HepG2 (cell line): ENCODE results near the gene PRRT1. TPM values are rescaled to one million over a fixed set of nuclear protein-coding genes. Genes with fewer than 3 reads are reported as not detected.

Experiments used
- MAZ ChIP-seq, 2 experiments: sonication (generic) in 1 of 2; formaldehyde crosslinking in 1 of 2; IDR thresholded peaks; 2 replicates each; pipeline versions ENCODE4 v1.5.0 to v1.6.1; 2012 to 2020; ENCODE audit warnings: low read depth in 2 of 2, mild to moderate bottlenecking in 2 of 2, borderline replicate concordance in 1 of 2, improper control_type of control experiment in 1 of 2, low read length in 1 of 2, missing genetic modification reagents in 1 of 2, moderate library complexity in 1 of 2
- NFKB2 ChIP-seq: sonication (generic); formaldehyde crosslinking; IDR thresholded peaks from 2 replicates; pipeline ENCODE4 v1.4.0; 2020; ENCODE audit warnings: missing genetic modification reagents, borderline replicate concordance
- PHF8 ChIP-seq: sonication (generic); formaldehyde crosslinking; IDR thresholded peaks from 2 replicates; pipeline ENCODE4 v1.5.0; 2020; ENCODE audit warnings: missing genetic modification reagents
- POLR2AphosphoS5 ChIP-seq: IDR thresholded peaks from 2 replicates; pipeline ENCODE4 v1.6.1; 2012; ENCODE audit warnings: low read depth, low read length
- SRY ChIP-seq: sonication (generic); formaldehyde crosslinking; IDR thresholded peaks from 2 replicates; pipeline ENCODE4 v1.8.0; 2022; ENCODE audit warnings: mild to moderate bottlenecking, missing genetic modification reagents
- TBL1XR1 ChIP-seq: fragments of 150-350 bp; IDR thresholded peaks from 2 replicates; pipeline ENCODE4 v1.6.1; 2014; ENCODE audit warnings: borderline replicate concordance, low read length; ENCODE audit not compliant: partially characterized antibody
- TBX2 ChIP-seq: sonication (generic); formaldehyde crosslinking; IDR thresholded peaks from 2 replicates; pipeline ENCODE4 v1.5.0; 2020; ENCODE audit warnings: missing genetic modification reagents, mild to moderate bottlenecking, borderline replicate concordance
- ZBTB42 ChIP-seq: sonication (generic); formaldehyde crosslinking; IDR thresholded peaks from 2 replicates; pipeline ENCODE4 v1.5.0; 2020; ENCODE audit warnings: mild to moderate bottlenecking, missing genetic modification reagents
- ZNF558 ChIP-seq: sonication (generic); formaldehyde crosslinking; IDR thresholded peaks from 2 replicates; pipeline ENCODE4 v1.9.0; 2022; ENCODE audit warnings: mild to moderate bottlenecking, missing genetic modification reagents, borderline replicate concordance
- ZSCAN21 ChIP-seq: sonication (generic); formaldehyde crosslinking; IDR thresholded peaks from 2 replicates; pipeline ENCODE4 v1.8.0; 2022; ENCODE audit warnings: mild to moderate bottlenecking, missing genetic modification reagents, moderate library complexity, borderline replicate concordance
- polyA plus RNA-seq, 8 experiments: library from polyadenylated mRNA; depleted of rRNA in 3 of 8; stranded (reverse) in 7 of 8; unstranded in 1 of 8; fragments of >200 nt; fragmentation: Illumina TruSeq in 4 of 8; extraction: Trizol in 4 of 8; gene quantifications; 2 replicates each; pipeline versions ENCODE4 v1.2.1 to v1.2.3, GENCODE V29; 2011 to 2016; ENCODE audit warnings: low read depth in 4 of 8, missing spikeins in 1 of 8, mixed read lengths in 1 of 8; ENCODE audit not compliant: insufficient read depth in 1 of 8
- total RNA-seq, 5 experiments: library from RNA; depleted of rRNA; stranded (reverse); fragments of >200 nt; fragmentation: Illumina TruSeq; extraction: Trizol; gene quantifications; 2 replicates each; pipeline ENCODE4 v1.2.3, GENCODE V29; 2016; ENCODE audit warnings: low read depth in 1 of 5
- TF ChIP-seq, protein P1 (sequence below): sonication (generic); formaldehyde crosslinking; IDR thresholded peaks from 2 replicates; pipeline ENCODE4 v1.4.0; 2020; ENCODE audit warnings: missing genetic modification reagents
- TF ChIP-seq, protein P2 (sequence below): IDR thresholded peaks from 2 replicates; pipeline ENCODE4 v1.6.1; 2012; ENCODE audit warnings: inconsistent platforms

PRRT1 gene
- total and polyA plus RNA-seq, 2 of the 13 experiments (the other 11 are each of a cell fraction or from before 2014, with no cell fraction given) = 0.64 to 1.4 TPM

DNA sequence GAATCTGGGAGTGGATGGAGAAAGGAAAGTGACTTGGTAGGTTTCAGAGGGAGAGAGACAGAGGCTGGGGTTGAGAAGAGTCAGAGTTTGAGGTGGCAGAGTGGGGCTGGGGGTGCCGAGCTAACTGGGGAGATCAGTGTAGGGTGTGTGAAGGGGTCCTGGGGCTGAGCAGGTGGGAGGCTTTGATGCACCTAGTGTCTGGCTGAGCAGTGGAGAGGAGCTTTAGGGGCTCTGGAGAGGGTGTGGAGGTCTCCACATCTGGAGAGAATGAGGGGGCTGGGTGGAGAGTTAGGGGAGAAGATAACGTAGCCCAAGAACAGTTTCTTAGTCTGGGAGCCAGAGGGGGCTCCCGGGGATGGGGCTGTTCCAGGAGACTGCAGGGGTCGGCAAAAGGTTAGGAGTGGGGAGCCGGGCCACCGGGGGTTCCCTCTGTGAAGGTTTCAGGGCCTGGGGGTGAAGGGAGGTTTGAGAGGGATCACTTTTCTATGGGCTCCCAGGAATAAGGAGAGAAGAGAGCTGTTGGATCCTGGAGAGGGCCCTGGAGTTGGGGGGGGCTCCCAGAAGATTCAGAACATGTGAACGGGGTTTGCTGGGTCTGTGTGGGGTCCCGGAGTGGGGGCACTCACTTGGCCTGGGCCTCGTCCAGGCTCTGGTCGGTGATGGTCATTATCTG, 37.5 kb upstream of the PRRT1 start (continued):
- TF ChIP-seq MAZ (IDR thresholded peaks at IDR 0.05; ENCODE audit: borderline replicate concordance, low read depth, low read length) (no peak), MAZ (CRISPR knock-in tag; IDR thresholded peaks at IDR 0.05; ENCODE audit: low read depth) (peak; percentile 55; the same call in 1 of the 2 replicates), PHF8 (CRISPR knock-in tag) (0 out of 2 replicates have a peak, but pooled peaks have one; percentile 24), ZBTB42 (CRISPR knock-in tag) (no peak), NFKB2 (CRISPR knock-in tag) (0 out of 2 replicates have a peak, but pooled peaks have one; percentile 27), SRY (CRISPR knock-in tag) (0 out of 2 replicates have a peak, but pooled peaks have one; percentile 16), ZNF558 (0 out of 2 replicates have a peak, but pooled peaks have one; percentile 42), POLR2AphosphoS5 (no peak), ZSCAN21 (no peak), TBL1XR1 (no peak), TBX2 (CRISPR knock-in tag) (0 out of 2 replicates have a peak, but pooled peaks have one; percentile 42)
- TF ChIP-seq, protein P1, sequence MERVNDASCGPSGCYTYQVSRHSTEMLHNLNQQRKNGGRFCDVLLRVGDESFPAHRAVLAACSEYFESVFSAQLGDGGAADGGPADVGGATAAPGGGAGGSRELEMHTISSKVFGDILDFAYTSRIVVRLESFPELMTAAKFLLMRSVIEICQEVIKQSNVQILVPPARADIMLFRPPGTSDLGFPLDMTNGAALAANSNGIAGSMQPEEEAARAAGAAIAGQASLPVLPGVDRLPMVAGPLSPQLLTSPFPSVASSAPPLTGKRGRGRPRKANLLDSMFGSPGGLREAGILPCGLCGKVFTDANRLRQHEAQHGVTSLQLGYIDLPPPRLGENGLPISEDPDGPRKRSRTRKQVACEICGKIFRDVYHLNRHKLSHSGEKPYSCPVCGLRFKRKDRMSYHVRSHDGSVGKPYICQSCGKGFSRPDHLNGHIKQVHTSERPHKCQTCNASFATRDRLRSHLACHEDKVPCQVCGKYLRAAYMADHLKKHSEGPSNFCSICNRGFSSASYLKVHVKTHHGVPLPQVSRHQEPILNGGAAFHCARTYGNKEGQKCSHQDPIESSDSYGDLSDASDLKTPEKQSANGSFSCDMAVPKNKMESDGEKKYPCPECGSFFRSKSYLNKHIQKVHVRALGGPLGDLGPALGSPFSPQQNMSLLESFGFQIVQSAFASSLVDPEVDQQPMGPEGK = peak; percentile 85
- TF ChIP-seq, protein P2, sequence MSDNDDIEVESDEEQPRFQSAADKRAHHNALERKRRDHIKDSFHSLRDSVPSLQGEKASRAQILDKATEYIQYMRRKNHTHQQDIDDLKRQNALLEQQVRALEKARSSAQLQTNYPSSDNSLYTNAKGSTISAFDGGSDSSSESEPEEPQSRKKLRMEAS = 0 out of 2 replicates have a peak, but pooled peaks have one; percentile 5
- TF ChIP-seq, all 625 proteins: peak for 12
